A673 (cell line): ENCODE data around the gene LMNB1. TPM values are rescaled to one million over a fixed set of nuclear protein-coding genes. Genes with fewer than 3 reads are reported as not detected.

Experiments used
- BruUV-seq: library from RNA; stranded (reverse); fragments of 400-500 nt; replicated peaks from 2 replicates; lab custom pipeline; 2021; lab: Mats Ljungman, UMichigan
- CTCF ChIA-PET: fragments of 300-600 bp; sonication (Branson Sonifier 250); formaldehyde crosslinking; loops from one replicate; lab custom pipeline; 2022; ENCODE audit warnings: antibody characterized with exemption; lab: Charles Lee
- POLR2A ChIA-PET: fragments of 300-600 bp; sonication (Branson Sonifier 250); formaldehyde crosslinking; loops from one replicate; lab custom pipeline; 2022; ENCODE audit warnings: antibody characterized with exemption; ENCODE audit not compliant: low non-redundant PET; lab: Charles Lee
- DNase-seq: peaks from one replicate; pipeline ENCODE4 v3.0.0-alpha.2; 2015; ENCODE audit warnings: low spot score
- H3K27ac ChIP-seq: fragments of 200-600 bp; sonication (generic); 2 replicates; pipeline ENCODE4 v1.5.1; 2016; ENCODE audit warnings: mixed run types, low read depth, mild to moderate bottlenecking, mixed read lengths, antibody characterized with exemption, low read length; ENCODE audit not compliant: poor library complexity, severe bottlenecking
- H3K27me3 ChIP-seq: fragments of 200-600 bp; sonication (generic); replicated peaks from 2 replicates; pipeline ENCODE4 v1.6.1; 2017; ENCODE audit warnings: mixed run types, low read depth, mild to moderate bottlenecking, mixed read lengths, antibody characterized with exemption, low read length; ENCODE audit not compliant: insufficient read depth, poor library complexity
- H3K36me3 ChIP-seq: fragments of 200-600 bp; sonication (generic); 2 replicates; pipeline ENCODE4 v1.6.1; 2016; ENCODE audit warnings: mixed run types, mild to moderate bottlenecking, mixed read lengths, antibody characterized with exemption, low read length; ENCODE audit not compliant: insufficient read depth, poor library complexity, severe bottlenecking
- H3K4me1 ChIP-seq: fragments of 200-600 bp; sonication (generic); 2 replicates; pipeline ENCODE4 v1.6.1; 2017; ENCODE audit warnings: mixed run types, mild to moderate bottlenecking, mixed read lengths, antibody characterized with exemption, low read length; ENCODE audit not compliant: insufficient read depth, poor library complexity, severe bottlenecking
- H3K4me3 ChIP-seq: fragments of 200-600 bp; sonication (generic); 2 replicates; pipeline ENCODE4 v1.5.1; 2016; ENCODE audit warnings: low read depth, mixed run types, mild to moderate bottlenecking, mixed read lengths, low read length; ENCODE audit not compliant: poor library complexity, severe bottlenecking
- H3K9me3 ChIP-seq: fragments of 200-600 bp; sonication (generic); 2 replicates; pipeline ENCODE4 v1.6.1; 2016; ENCODE audit warnings: mixed run types, low read depth, mild to moderate bottlenecking, mixed read lengths, antibody characterized with exemption, low read length; ENCODE audit not compliant: poor library complexity, severe bottlenecking
- EZH2 ChIP-seq: fragments of 200-600 bp; sonication (generic); IDR thresholded peaks from 2 replicates; pipeline ENCODE4 v1.6.1; 2017; ENCODE audit warnings: borderline replicate concordance, low read depth, mild to moderate bottlenecking, mixed read lengths, antibody characterized with exemption, low read length; ENCODE audit not compliant: poor library complexity, severe bottlenecking
- intact Hi-C: fragments of 100-400 bp; cut with micrococcal nuclease; formaldehyde crosslinking; loops from one replicate; pipeline ENCODE4 v1.10.0; 2022; ENCODE audit not compliant: unreplicated experiment
- total RNA-seq: library from RNA; stranded (reverse); gene quantifications from 2 replicates; pipeline ENCODE4 v1.2.3, GENCODE V29; 2021
- TF ChIP-seq, protein P1 (sequence below): fragments of 300-800, 200-600 bp; sonication (generic); conservative IDR thresholded peaks from 2 replicates; pipeline ENCODE4 v1.5.1; 2017; ENCODE audit warnings: low read depth, mild to moderate bottlenecking, antibody characterized with exemption, low read length, moderate library complexity, mixed read lengths

LMNB1 gene
- total RNA-seq, 1 experiment from 2014 or later = 267 TPM

DNA sequence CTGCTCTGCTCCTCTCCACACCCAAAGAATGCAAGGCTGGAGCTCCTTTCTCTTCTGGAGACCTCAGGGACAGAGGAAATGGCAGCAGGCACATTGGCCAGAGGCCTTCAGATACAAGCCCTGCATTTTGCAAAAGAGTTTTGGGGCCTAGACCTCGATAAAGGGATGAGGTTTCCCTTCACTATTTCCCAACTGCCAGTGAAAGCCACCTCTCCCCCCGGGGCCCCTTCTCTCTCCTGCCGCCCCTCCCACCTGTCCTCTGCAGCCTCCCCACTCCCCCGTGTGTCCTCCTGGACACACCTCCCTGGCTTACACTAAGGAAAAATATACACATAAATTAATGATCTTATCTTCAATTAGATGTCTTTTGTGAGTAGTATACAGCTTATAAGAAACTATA, 21.3 kb upstream of the LMNB1 start:
- no TSS peak for BruUV-seq
- no peaks in the 10 kb centered on the region for H3K9me3 ChIP-seq
- no peak overlapping the region for H3K27ac ChIP-seq
- no peak overlapping the region for H3K4me3 ChIP-seq
- intact Hi-C loops = no loop called here
- CTCF ChIA-PET = no interaction called here
- POLR2A ChIA-PET = interaction anchor here (0.6 kb wide), 1 partner anchor 11 kb away, joined by 3 read pairs; no protein-coding TSS in a partner anchor
- H3K27me3 ChIP-seq = no peaks in the 10 kb centered on the region
- TF ChIP-seq, protein P1, sequence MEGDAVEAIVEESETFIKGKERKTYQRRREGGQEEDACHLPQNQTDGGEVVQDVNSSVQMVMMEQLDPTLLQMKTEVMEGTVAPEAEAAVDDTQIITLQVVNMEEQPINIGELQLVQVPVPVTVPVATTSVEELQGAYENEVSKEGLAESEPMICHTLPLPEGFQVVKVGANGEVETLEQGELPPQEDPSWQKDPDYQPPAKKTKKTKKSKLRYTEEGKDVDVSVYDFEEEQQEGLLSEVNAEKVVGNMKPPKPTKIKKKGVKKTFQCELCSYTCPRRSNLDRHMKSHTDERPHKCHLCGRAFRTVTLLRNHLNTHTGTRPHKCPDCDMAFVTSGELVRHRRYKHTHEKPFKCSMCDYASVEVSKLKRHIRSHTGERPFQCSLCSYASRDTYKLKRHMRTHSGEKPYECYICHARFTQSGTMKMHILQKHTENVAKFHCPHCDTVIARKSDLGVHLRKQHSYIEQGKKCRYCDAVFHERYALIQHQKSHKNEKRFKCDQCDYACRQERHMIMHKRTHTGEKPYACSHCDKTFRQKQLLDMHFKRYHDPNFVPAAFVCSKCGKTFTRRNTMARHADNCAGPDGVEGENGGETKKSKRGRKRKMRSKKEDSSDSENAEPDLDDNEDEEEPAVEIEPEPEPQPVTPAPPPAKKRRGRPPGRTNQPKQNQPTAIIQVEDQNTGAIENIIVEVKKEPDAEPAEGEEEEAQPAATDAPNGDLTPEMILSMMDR = no peak
- no peak for TF ChIP-seq EZH2
- DNase-seq = no peak
- H3K36me3 ChIP-seq = no peaks in the 10 kb centered on the region
- peaks cover 19% of the 10 kb centered on the region for H3K4me1 ChIP-seq

DNA sequence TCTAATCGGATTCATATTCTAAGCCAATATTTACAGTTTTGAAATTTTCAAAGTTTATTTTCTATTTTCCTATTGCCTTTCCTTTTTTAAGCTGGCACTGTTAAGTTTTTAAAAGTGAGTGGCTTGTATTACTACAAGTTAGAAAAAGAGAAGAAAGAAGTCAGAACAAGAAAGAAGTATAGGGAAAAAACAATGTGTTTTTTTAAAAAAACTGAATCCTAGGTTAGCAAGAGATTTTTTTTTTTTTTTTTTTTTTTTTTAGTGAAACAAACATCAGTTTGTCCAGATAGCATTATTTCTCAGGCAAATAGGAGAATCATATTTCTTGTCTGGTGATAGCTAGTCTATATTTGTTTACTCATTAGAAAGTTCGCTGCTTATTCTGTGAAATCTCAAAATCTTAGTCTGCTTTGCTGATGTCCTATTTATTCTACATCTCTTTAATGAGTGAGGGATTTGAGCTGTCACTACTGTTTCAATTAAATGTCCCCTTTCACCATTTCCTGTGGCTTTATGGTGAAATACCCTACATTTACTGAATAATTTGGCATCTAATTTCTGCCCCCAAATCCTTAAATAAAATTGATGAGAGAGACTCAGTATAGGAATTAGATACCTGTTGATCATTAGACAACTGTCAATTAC, 19.1 kb upstream of the LMNB1 start:
- TF ChIP-seq, protein P1 = no peak
- no peak for TF ChIP-seq EZH2
- Histone ChIP-seq H3K9me3 (no peaks in the 10 kb centered on the region), H3K4me1 (peaks cover 31% of the 10 kb centered on the region), H3K27ac (peak overlapping the region; percentile 12), H3K4me3 (no peak overlapping the region), H3K36me3 (no peaks in the 10 kb centered on the region), H3K27me3 (no peaks in the 10 kb centered on the region)
- ChIA-PET CTCF (no interaction called here), POLR2A (interaction anchor here (0.6 to 0.7 kb wide), 2 partner anchors 42 to 688 kb away, joined by 3 to 11 read pairs; no protein-coding TSS in a partner anchor)
- no TSS peak for BruUV-seq
- intact Hi-C loops = no loop called here
- peak; percentile 51 for DNase-seq

DNA sequence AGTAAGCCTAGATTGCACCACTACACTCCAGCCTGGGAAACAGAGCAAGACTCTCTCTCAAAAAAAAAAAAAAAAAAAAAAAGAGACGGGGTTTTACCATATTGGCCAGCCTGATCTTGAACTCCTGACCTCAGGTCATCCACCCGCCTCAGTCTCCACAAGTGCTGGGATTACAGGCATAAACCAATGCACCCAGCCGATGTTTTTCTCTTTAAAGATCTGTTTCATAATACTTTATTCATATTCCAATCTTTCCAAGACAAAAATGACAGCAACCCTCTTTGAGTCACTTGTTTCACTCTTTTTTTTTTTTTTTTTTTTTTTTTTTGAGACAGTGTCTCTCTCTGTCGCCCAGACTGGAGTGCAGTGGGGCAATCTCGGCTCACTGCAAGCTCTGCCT, 13.6 kb upstream of the LMNB1 start:
- CTCF ChIA-PET = no interaction called here
- intact Hi-C loops = no loop called here

More for the DNA sequence above, 13.6 kb upstream of the LMNB1 start:
- no TSS peak for BruUV-seq
- Histone ChIP-seq H3K4me3 (no peak overlapping the region), H3K9me3 (no peaks in the 10 kb centered on the region), H3K27me3 (no peaks in the 10 kb centered on the region), H3K4me1 (peaks cover 22% of the 10 kb centered on the region), H3K36me3 (no peaks in the 10 kb centered on the region), H3K27ac (no peak overlapping the region)
- POLR2A ChIA-PET = no interaction called here
- TF ChIP-seq EZH2 = no peak
- TF ChIP-seq, protein P1 = no peak
- DNase-seq = no peak
